Glomerular visceral epithelial cell (primary cell): ENCODE data around the gene ALDH16A1.
"Not testable (repeated sequence)": the region's sequence is repeated elsewhere in the genome, so short reads cannot be mapped to it uniquely, and the experiment has no call there.

Experiments
- DNase-seq: peaks from one replicate; pipeline ENCODE4 v3.0.0-alpha.2; 2016; ENCODE audit errors: extremely low spot score

The ALDH16A1 gene

GRCh38 chr19:49462492-49462891, 9.5 kb downstream of the ALDH16A1 start:
- DNase-seq: no peak

DNA sequence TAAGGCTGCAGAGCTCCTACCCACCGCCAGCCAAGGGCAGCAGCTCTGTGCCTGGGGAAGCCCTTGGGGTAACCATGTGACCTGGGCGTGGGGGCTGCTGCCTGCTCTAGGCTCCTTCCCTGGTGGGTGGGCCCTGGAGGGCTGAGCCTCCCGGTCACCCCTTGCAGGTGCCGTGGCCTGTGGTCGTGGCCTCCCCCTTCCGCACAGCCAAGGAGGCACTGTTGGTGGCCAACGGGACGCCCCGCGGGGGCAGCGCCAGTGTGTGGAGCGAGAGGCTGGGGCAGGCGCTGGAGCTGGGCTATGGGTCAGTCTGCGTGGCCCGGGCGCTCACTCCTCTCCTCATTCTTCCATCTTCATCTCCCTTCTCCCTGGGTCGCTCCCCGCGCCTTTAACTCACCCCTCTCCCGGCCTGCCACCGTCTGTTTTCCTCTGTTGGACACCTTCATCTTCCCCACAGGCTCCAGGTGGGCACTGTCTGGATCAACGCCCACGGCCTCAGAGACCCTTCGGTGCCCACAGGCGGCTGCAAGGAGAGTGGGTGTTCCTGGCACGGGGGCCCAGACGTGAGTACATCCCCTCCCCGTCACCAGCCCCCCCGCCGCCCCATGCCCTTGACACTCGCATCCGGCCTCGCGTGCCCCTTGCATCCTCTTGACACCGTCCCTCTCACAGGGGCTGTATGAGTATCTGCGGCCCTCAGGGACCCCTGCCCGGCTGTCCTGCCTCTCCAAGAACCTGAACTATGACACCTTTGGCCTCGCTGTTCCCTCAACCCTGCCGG, 11.1 kb downstream of the ALDH16A1 start:
- no peak for DNase-seq

- DNase-seq: no peak
Observed at GRCh38 chr19:49465371-49465770, 12.3 kb downstream of the ALDH16A1 start.

GRCh38 chr19:49468199-49468598, 15.2 kb downstream of the ALDH16A1 start:
- DNase-seq: no peak

GRCh38 chr19:49468746-49469447, 15.9 kb downstream of the ALDH16A1 start:
- DNase-seq: no peak

GRCh38 chr19:49469828-49470614, 17.0 kb downstream of the ALDH16A1 start:
- no peak for DNase-seq

GRCh38 chr19:49470615-49470978, 17.6 kb downstream of the ALDH16A1 start:
- no peak for DNase-seq

- DNase-seq: no peak
Observed at GRCh38 chr19:49472936-49473335, 19.9 kb downstream of the ALDH16A1 start.

GRCh38 chr19:49473501-49473867, 20.5 kb downstream of the ALDH16A1 start:
- not testable (repeated sequence) for DNase-seq

DNA sequence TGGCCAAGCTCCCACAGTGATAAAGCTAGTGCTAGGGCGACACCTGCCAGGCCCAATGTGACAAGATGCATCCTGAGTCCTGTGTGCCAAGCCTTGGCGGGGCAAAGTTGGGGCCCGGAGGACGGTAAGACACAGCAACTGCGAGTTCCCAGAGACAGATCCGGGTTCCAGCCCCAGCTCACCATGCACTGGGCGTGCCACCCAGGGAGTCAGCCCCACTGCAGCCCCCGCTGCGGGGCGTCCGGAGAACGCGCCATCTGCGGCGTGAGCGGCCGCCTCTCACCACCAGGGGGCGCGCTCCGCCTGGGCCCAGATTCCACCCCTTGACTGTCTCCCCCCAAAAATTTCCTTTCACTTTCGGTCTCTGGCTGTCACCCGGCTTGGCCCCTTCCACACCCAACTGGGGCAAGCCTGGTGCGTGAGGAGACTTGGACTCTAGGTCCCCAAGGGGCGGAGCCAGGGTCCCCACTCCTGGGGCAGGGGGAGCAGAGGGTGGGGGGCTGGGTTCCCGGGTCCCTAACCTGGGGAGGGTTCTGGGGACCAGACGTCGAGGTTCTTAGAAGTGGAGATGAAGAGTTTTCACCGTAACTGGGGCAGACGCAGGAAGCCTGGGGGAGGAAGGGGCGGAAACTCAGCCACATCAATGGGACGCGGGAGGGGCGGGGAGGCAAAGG, 21.0 kb downstream of the ALDH16A1 start, which contains the start of gene FLT3LG:
Gene FLT3LG (plus strand): TSS at position 348 of the 674 bp plus-strand sequence. CDS start 425 bp downstream, outside the sequence.
- peak; percentile 79 for DNase-seq

DNA sequence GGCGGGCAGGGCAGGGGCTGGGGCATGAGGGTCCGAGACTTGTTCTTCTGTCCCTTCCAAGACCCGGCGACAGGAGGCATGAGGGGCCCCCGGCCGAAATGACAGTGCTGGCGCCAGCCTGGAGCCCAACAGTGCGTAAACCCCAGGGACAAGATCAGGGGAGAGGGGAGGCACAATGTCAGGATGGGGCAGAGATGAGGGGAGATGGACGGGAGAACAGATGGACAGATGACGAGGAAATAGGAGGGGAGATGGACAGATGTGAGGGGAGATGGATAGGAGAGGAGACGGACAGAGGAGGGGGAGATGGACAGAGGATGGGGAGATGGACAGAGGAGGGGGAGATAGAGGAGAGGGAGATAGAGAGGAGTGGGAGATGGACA, 21.5 kb downstream of the ALDH16A1 start:
- no peak for DNase-seq

- no peak for DNase-seq
Observed at GRCh38 chr19:49475191-49475917, 22.3 kb downstream of the ALDH16A1 start.

DNA sequence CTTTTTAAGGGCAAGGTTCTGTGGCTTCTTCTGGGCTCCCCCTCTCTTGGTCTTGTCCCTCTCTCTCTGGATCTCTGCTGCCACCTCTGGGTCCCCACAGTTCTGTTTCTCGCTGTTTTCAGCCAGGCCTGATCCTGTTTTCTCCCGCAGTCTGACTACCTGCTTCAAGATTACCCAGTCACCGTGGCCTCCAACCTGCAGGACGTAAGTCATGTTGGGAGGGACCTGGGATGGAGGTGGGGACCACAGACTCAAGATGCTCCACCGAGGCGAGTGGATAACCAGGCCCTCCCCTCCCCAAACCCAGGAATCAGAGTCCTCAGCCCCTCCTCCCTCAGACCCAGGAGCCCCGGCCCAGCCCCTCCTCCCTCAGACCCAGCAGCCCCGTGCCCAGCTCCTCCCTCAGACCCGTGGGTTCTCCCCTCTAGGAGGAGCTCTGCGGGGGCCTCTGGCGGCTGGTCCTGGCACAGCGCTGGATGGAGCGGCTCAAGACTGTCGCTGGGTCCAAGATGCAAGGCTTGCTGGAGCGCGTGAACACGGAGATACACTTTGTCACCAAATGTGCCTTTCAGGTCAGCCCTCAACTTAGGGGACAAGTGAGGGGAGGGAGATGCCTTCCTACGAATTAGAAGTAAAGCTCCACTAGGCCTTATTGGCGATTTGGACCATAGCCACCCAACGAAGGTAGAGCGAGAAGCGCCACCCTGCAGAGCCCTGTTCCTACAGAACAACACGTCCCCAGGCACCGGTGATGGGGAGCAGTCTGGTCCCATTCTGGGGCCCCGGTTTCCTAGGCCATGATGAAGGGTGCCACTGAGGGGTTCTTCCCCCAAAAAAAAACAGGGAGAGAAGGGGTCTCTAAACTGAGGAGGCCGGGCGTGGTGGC, 23.2 kb downstream of the ALDH16A1 start:
- no peak for DNase-seq

DNA sequence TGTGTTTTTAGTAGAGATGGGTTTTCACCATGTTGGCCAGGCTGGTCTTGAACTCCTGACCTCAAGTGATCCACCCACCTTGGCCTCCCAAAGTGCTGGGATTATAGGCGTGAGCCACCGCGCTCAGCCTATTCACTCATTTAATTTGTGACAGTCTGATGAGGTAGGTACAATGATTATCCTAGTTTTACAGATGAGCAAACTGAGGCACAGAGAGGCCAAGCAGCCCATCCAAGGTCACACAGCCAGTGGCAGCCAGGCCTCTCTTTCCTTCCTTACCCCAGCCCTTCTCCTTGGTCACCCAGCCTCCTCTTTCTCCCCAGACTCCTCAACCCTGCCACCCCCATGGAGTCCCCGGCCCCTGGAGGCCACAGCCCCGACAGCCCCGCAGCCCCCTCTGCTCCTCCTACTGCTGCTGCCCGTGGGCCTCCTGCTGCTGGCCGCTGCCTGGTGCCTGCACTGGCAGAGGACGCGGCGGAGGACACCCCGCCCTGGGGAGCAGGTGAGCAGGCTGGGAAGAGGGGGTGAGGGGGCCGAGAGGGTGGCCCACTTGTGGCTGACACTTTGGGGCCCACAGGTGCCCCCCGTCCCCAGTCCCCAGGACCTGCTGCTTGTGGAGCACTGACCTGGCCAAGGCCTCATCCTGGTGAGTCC, 27.1 kb downstream of the ALDH16A1 start:
- no peak for DNase-seq

DNA sequence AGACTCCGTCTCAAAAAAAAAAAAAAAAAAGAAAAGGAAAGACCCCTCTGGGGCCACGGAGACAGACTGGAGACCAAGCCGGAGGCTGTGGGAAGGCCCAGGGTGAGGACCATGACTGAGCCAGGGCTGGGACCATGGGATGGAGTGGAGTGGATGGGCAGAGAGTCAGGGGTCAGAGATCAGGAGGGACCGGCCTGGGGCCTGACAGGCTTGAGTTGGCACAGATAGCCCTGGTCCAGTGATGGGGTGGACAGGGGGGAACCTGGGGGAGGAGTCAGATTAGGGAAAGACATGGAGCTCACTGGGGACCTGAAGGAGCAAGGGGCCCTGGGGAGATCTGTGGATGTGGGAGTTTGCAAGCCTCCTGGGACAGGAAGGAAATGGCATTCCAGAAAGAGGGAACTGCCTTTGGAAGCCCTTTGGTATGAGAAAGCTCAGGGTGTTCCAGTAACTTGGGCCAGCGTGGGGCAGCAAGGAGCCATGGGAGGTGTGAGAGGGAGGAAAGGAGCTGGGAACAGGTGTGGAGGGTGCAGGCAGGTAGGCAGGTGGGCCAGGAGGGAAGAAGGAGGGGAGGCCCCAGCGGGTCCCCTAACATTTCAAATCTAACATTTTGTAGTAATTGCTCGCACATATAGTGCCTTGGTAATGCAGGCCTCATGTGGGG, 28.1 kb downstream of the ALDH16A1 start:
- no peak for DNase-seq

DNA sequence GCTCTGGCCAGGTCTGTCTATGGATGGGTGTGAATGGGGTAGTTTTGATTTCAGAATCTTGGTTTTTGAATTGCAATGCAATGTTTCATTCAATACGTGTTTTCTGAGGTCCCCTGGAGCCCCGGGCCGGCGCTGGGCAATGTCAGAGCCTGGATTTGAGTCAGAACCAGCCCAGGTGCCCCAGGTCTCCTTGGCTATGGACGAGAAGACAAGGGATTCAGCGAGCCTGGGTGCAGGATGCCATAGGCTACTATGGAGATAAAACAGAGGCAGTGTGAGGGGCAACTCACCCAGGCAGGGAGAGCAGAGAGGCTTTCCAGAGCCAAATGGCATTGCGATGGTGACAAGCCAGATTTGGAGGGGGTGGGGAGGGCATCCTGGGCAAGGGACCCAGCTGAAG, 33.2 kb downstream of the ALDH16A1 start:
- no peak for DNase-seq

DNA sequence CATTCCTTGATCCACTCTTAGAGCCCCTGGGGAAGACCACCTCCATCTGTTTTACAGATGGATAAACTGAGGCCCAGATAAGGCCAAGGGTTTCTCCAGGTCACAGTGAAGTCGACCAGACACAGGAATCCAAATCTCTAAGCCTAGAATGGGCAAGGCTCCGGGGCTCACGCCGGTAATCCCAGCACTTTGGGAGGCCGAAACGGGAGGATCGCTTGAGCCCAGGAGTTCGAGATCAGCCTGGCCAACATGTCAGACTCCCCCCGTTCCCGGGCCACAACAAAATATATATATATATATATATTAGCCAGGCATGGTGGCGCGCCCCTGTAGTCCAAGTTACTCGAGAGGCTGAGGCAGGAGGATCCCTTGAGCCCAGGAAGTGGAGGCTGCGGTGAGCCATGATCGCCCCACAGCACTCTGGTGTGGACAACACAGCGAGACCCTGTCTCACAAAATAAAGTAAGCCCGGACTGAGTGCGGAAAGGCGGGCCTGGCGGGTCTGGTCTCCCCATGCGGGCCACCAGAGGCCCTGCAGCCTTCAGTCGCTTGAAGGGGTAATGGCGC, 33.8 kb downstream of the ALDH16A1 start:
- no peak for DNase-seq

GRCh38 chr19:49487277-49488045, 34.4 kb downstream of the ALDH16A1 start, which contains the start of gene RPL13A:
TSS of gene RPL13A (plus strand) at chr19:49487608. CDS start at chr19:49487630, 22 bp downstream.
- DNase-seq: peak; percentile 100
